ENCODE measurements around the gene ADK. TPM values are rescaled to one million over a fixed set of nuclear protein-coding genes. Genes with fewer than 3 reads are reported as not detected.

The ADK gene
- total and polyA plus RNA-seq, 7 donors, result 17.8 to 32.3 (median 23.6) TPM

- DNase-seq, result no peak
- no peak for ATAC-seq
- WGBS, 3 donors, result 96 to 98% (median 97%) methylated on average over 1 of the region's 1 CpG
- no peaks in the 10 kb centered on the region for H3K4me1 ChIP-seq
- no peak for TF ChIP-seq CTCF (IDR thresholded peaks at IDR 0.05)
- H3K9me3 ChIP-seq, result no peaks in the 10 kb centered on the region
- no peaks in the 10 kb centered on the region for H3K36me3 ChIP-seq (ENCODE audit: insufficient read depth in 1 of 2, low read depth in 1 of 2)
- intact Hi-C loops (cut with DNase I), result no loop called here
- no peaks in the 10 kb centered on the region for H3K27me3 ChIP-seq (ENCODE audit: insufficient read depth in 3 of 3, low read length in 2 of 3)
- H3K27ac ChIP-seq, result no peak overlapping the region
- no peak overlapping the region for H3K4me3 ChIP-seq
Observed at GRCh38 chr10:74685564-74685963, 534.5 kb downstream of the ADK start.

GRCh38 chr10:74690393-74690792, 539.4 kb downstream of the ADK start:
- Histone ChIP-seq H3K27ac (no peak overlapping the region), H3K4me1 (no peaks in the 10 kb centered on the region), H3K4me3 (no peak overlapping the region), H3K9me3 (no peaks in the 10 kb centered on the region), H3K27me3 (ENCODE audit: insufficient read depth in 3 of 3, low read length in 2 of 3) (no peaks in the 10 kb centered on the region), H3K36me3 (ENCODE audit: insufficient read depth in 1 of 2, low read depth in 1 of 2) (no peaks in the 10 kb centered on the region)
- 92 to 95% (median 93%) methylated on average over 4 of the region's 4 CpGs for WGBS, 3 donors
- DNase-seq, result no peak
- intact Hi-C loops (cut with DNase I), result no loop called here
- ATAC-seq, result no peak
- TF ChIP-seq CTCF (IDR thresholded peaks at IDR 0.05), result no peak

GRCh38 chr10:74691164-74691563, 540.1 kb downstream of the ADK start:
- Histone ChIP-seq H3K27ac (no peak overlapping the region), H3K27me3 (ENCODE audit: insufficient read depth in 3 of 3, low read length in 2 of 3) (no peaks in the 10 kb centered on the region), H3K4me1 (no peaks in the 10 kb centered on the region), H3K9me3 (no peaks in the 10 kb centered on the region), H3K4me3 (no peak overlapping the region), H3K36me3 (ENCODE audit: insufficient read depth in 1 of 2, low read depth in 1 of 2) (no peaks in the 10 kb centered on the region)
- intact Hi-C loops (cut with DNase I), result no loop called here
- ATAC-seq, result no peak
- TF ChIP-seq CTCF (IDR thresholded peaks at IDR 0.05), result no peak
- no peak for DNase-seq

DNA sequence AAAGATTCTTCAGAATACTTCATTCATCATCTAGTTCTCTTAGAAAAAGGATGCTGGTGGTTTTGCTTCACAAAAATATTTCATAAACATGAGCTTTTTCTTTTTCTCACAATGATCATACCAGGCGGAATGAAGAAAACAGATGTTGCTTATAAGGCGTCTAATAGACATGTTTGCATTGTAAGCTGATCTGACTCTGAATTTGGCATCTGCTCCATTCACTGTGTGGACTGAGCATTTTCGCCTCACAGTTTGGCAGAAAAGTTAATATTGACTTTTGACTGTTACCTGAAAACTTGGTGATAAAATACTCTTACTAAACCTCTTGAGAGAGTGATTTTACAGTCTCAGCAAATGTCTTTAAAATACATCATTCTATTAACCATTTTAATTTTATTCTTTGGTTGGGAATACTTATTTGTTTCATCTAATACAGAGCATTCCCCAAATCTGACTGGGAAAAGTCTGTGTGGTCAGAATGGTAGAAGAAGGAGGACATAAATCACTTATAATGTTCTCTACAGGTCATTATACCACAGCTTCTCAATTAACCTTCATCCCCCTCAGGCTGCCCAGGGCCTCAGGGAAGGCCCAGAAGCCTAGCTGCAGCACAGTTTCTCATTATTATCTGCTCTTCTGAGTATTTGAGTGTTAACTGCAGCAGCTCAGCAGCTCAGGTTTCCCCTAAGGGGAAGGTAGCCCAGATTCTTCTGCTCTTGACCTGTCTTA, 553.8 kb downstream of the ADK start:
- H3K27me3 ChIP-seq (ENCODE audit: insufficient read depth in 3 of 3, low read length in 2 of 3), result no peaks in the 10 kb centered on the region
- no peaks in the 10 kb centered on the region for H3K4me1 ChIP-seq
- ATAC-seq, result no peak
- intact Hi-C loops (cut with DNase I), result no loop called here
- TF ChIP-seq CTCF (IDR thresholded peaks at IDR 0.05), result no peak
- H3K4me3 ChIP-seq, result no peak overlapping the region
- no peaks in the 10 kb centered on the region for H3K36me3 ChIP-seq (ENCODE audit: insufficient read depth in 1 of 2, low read depth in 1 of 2)
- WGBS, 3 donors, result 43 to 68% (median 44%) methylated on average over 3 of the region's 3 CpGs
- no peak overlapping the region for H3K27ac ChIP-seq
- H3K9me3 ChIP-seq, result no peaks in the 10 kb centered on the region
- no peak for DNase-seq
